ENCODE measurements around the gene TRIM6. TPM values are rescaled to one million over a fixed set of nuclear protein-coding genes. Genes with fewer than 3 reads are reported as not detected.

Gene TRIM6
- total RNA-seq, 1 experiment from 2014 or later = 0.13 TPM

- Histone ChIP-seq H3K9me3 (ENCODE audit: low read depth, low read length, poor library complexity, severe bottlenecking) (no peaks in the 10 kb centered on the region), H3K36me3 (ENCODE audit: insufficient read depth, low read length, poor library complexity, severe bottlenecking) (no peaks in the 10 kb centered on the region), H3K27me3 (replicated peaks; ENCODE audit: insufficient read depth, low read depth, low read length, poor library complexity) (no peaks in the 10 kb centered on the region), H3K4me1 (ENCODE audit: insufficient read depth, low read length, poor library complexity, severe bottlenecking) (no peaks in the 10 kb centered on the region), H3K4me3 (ENCODE audit: low read depth, low read length, poor library complexity, severe bottlenecking) (no peak overlapping the region), H3K27ac (ENCODE audit: low read depth, low read length, poor library complexity, severe bottlenecking) (no peak overlapping the region)
- TF ChIP-seq EZH2 (IDR thresholded peaks at IDR 0.05; ENCODE audit: borderline replicate concordance, low read depth, low read length, poor library complexity, severe bottlenecking) = no peak
- no peak for TF ChIP-seq CTCF (conservative IDR thresholded peaks at IDR 0.05; ENCODE audit: low read depth, low read length)
- intact Hi-C loops (cut with micrococcal nuclease; ENCODE audit: unreplicated experiment) = no loop called here
- CTCF ChIA-PET = no interaction called here
- no peak for DNase-seq (ENCODE audit: low spot score)
- POLR2A ChIA-PET (ENCODE audit: low non-redundant PET) = no interaction called here
- no TSS peak for BruUV-seq (replicated peaks)
Measured at GRCh38 chr11:5610446-5610845, 14.0 kb downstream of the TRIM6 start.

DNA sequence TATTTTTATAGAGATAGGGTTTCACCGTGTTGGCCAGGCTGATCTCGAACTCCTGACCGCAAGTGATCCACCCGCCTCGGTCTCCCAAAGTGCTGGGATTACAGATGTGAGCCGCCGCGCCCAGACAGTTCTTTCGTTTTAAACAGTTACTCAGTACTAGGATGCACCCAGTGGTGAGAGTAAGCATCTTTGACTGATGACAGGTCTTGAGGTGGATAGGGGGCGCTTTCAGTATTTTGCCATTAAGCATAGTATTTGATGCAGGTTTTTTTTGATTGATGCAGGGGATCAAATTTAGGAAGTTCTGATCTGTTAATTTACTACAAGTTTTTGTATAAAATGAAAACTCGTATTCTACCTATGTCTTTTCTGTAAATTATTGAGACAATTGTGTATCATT, 15.2 kb downstream of the TRIM6 start:
- H3K9me3 ChIP-seq (ENCODE audit: low read depth, low read length, poor library complexity, severe bottlenecking) = no peaks in the 10 kb centered on the region
- POLR2A ChIA-PET (ENCODE audit: low non-redundant PET) = no interaction called here
- TF ChIP-seq EZH2 (IDR thresholded peaks at IDR 0.05; ENCODE audit: borderline replicate concordance, low read depth, low read length, poor library complexity, severe bottlenecking) = no peak
- 0 out of 2 replicates have a peak, but pooled peaks have one; percentile 14 for TF ChIP-seq CTCF (conservative IDR thresholded peaks at IDR 0.05; ENCODE audit: low read depth, low read length)
- DNase-seq (ENCODE audit: low spot score) = no peak
- H3K4me3 ChIP-seq (ENCODE audit: low read depth, low read length, poor library complexity, severe bottlenecking) = no peak overlapping the region
- no peaks in the 10 kb centered on the region for H3K4me1 ChIP-seq (ENCODE audit: insufficient read depth, low read length, poor library complexity, severe bottlenecking)
- BruUV-seq (replicated peaks) = no TSS peak
- CTCF ChIA-PET = no interaction called here
- intact Hi-C loops (cut with micrococcal nuclease; ENCODE audit: unreplicated experiment) = no loop called here
- H3K27ac ChIP-seq (ENCODE audit: low read depth, low read length, poor library complexity, severe bottlenecking) = no peak overlapping the region
- H3K27me3 ChIP-seq (replicated peaks; ENCODE audit: insufficient read depth, low read depth, low read length, poor library complexity) = no peaks in the 10 kb centered on the region
- no peaks in the 10 kb centered on the region for H3K36me3 ChIP-seq (ENCODE audit: insufficient read depth, low read length, poor library complexity, severe bottlenecking)

- no peaks in the 10 kb centered on the region for H3K9me3 ChIP-seq (ENCODE audit: low read depth, low read length, poor library complexity, severe bottlenecking)
- H3K36me3 ChIP-seq (ENCODE audit: insufficient read depth, low read length, poor library complexity, severe bottlenecking) = no peaks in the 10 kb centered on the region
- H3K4me3 ChIP-seq (ENCODE audit: low read depth, low read length, poor library complexity, severe bottlenecking) = no peak overlapping the region
- TF ChIP-seq EZH2 (IDR thresholded peaks at IDR 0.05; ENCODE audit: borderline replicate concordance, low read depth, low read length, poor library complexity, severe bottlenecking) = no peak
- TF ChIP-seq CTCF (conservative IDR thresholded peaks at IDR 0.05; ENCODE audit: low read depth, low read length) = no peak
- DNase-seq (ENCODE audit: low spot score) = no peak
- BruUV-seq (replicated peaks) = no TSS peak
- H3K27me3 ChIP-seq (replicated peaks; ENCODE audit: insufficient read depth, low read depth, low read length, poor library complexity) = no peaks in the 10 kb centered on the region
- intact Hi-C loops (cut with micrococcal nuclease; ENCODE audit: unreplicated experiment) = no loop called here
- ChIA-PET CTCF (interaction anchor here (0.5 kb wide), 1 partner anchor 39 kb away, joined by 3 read pairs; no protein-coding TSS in a partner anchor), POLR2A (ENCODE audit: low non-redundant PET) (no interaction called here)
- no peak overlapping the region for H3K27ac ChIP-seq (ENCODE audit: low read depth, low read length, poor library complexity, severe bottlenecking)
- no peaks in the 10 kb centered on the region for H3K4me1 ChIP-seq (ENCODE audit: insufficient read depth, low read length, poor library complexity, severe bottlenecking)
Measured at GRCh38 chr11:5618807-5619206, 22.4 kb downstream of the TRIM6 start.

Data from A673 (cell line).